ENCODE results near the gene PRKCH.
"Not testable (repeated sequence)": the region's sequence is repeated elsewhere in the genome, so short reads cannot be mapped to it uniquely, and the experiment has no call there.

The PRKCH gene

DNA sequence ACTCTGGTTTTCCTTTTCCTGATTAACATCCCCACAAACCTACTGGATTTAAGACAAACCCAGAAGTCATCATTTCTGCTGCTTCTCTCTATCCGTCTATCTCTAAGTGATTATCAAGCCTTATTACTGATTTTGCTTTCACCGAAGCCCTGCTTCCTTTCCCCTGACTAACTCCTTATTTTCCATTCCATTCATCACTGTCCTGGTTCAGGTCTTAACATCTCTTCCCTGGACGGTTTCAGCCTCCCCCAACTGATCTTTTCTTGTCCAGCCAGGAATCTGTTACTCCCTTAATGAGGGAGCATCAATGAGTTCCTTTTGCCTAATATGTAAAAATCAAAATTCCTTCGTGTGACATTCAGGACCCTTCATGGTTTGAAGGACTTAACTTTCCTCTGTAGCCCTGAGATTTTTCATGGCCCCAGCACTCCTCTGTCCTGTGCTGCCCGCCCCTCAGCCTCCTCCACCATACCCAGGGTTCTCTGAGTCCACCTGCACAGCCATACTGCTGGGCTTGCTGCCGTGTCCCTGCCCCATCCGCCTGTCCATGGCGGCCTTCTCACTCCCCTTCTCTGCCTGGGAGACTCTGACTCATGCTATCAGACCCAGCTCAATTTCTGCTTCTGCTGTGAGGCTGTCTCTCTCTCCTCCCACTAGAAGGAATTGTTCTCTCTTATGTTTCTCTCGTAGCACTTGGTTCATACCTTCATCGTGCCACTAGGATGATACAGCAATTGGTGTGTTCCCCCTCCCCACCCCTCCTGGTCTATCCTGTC, 206.1 kb downstream of the PRKCH start:
- no peak for DNase-seq (ENCODE audit: low read depth, low spot score)

DNA sequence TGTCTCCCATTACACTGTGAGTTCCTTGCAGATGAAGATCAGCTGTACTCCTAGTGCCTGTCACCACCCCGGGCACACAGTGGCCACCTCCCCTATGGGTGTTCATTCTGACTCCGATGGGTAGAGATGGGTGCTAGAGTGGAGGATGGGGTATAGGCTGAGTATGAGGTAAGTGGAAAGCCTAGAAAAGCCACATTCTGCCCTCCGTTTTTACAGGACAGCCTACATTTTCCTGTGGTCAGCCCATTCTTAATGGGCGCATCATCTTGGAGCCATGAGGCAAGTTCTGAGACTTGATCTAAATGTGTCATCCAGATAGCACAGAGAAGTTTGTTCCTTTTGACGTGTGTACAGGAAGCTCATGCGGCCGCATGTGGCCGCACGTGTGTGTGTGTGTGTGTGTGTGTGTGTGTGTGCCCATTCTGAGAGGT, 207.2 kb downstream of the PRKCH start:
- no peak for DNase-seq (ENCODE audit: low read depth, low spot score)

DNA sequence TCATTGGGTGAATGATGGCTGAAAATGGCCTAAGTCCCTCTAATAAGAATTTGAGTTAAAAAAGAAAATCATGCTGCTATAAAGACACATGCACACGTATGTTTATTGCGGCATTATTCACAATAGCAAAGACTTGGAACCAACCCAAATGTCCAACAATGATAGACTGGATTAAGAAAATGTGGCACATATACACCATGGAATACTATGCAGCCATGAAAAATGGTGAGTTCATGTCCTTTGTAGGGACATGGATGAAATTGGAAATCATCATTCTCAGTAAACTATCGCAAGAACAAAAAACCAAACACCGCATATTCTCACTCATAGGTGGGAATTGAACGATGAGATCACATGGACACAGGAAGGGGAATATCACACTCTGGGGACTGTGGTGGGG, 208.0 kb downstream of the PRKCH start:
- DNase-seq (ENCODE audit: low read depth, low spot score) = not testable (repeated sequence)

DNA sequence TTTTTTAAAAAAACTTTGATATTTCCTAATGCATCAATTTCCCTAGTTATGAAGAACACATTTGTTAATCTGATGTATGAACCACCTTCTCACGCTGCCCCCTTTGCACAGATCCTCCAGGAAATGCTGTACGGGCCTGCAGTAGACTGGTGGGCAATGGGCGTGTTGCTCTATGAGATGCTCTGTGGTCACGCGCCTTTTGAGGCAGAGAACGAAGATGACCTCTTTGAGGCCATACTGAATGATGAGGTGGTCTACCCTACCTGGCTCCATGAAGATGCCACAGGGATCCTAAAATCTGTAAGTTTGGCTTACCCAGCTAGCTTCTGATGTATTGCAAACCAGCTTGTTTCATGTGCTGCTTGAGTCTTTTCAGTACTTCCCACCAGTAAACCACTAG, 208.9 kb downstream of the PRKCH start:
- no peak for DNase-seq (ENCODE audit: low read depth, low spot score)

DNA sequence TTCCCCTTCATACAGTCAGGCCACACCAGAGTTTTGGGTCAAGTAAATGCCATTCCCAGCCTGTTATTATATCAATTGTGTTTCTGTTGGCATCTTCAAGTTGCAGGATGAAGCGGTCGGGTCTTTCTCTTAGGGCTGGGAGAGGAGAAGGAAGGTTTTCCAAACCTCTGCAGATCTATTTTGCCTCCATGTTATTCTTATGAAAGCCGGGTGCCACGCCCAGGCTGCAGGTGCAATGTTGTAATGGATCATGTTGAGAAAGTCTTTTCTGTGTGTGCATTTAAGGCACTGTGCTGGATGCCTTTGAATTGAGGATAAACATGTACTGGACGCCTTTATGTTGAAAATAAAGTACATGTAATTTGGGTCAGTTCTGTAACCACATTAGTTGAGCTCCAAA, 209.5 kb downstream of the PRKCH start:
- no peak for DNase-seq (ENCODE audit: low read depth, low spot score)

DNA sequence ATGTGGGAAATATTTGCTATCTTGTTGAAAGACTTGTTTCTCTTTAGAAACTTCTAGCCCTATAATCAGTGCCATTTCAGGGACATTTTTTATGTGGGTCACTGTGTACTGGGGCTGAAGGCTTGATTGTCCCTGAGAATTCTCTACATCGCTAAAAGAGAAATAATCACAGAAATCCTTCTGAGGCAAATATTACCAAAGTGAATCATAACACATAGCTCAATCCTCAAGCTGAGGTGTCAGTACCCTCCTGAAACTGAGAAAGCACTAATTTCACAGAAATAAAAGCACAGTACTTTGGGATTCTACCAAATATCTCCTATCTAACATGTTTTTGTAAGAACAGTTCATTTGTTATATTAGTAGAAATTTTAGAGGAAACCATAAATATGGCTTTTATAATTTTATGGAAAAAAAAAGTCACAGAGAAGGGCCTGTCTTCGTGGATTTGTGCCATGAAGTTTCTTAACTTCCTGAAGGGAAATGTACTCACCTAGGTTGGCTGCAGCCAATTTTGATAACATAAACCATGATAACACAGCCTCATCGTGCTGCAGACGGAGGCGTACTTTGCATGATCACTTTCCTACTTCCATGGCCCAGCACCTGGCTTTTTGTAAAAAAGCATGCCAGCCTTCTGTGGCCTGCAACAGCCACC, 210.2 kb downstream of the PRKCH start:
- DNase-seq (ENCODE audit: low read depth, low spot score) = no peak

DNA sequence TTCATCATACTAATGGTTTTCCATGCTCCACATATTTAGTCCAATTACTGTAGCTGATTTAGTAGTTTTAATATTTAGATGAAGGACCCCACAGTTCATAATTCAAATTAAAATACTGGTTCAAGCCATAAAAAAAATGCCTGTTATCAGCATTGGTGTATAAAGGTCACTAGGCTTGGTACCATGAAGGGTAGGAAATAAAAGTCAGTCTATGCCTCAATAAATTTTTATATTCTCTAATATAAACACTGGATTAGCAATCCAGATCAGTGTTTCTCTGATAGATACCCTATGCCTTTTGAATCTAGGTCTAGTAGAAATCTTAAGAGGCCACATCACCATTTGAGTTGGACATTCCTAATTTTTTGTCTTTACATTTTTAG, 210.7 kb downstream of the PRKCH start:
- no peak for DNase-seq (ENCODE audit: low read depth, low spot score)

DNA sequence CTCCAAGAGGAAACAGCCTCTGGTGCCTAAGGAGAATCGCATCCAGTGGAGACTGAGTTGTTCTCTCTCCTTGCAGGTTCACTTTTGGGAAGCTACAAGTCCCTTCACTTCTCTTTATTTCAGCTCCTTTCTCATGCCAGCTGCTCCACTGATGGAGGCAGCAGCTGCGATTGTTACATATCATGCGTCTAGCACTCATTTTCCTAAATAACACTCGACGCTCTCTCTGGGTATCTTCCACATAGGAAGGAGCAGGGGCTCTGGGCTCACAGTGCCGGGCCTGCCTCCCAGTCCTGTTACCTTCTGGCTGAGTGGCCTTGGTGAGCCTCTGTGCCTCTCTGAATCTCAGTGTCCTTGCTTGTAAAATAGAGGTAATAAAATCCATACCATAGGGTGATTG, 211.4 kb downstream of the PRKCH start:
- no peak for DNase-seq (ENCODE audit: low read depth, low spot score)

DNA sequence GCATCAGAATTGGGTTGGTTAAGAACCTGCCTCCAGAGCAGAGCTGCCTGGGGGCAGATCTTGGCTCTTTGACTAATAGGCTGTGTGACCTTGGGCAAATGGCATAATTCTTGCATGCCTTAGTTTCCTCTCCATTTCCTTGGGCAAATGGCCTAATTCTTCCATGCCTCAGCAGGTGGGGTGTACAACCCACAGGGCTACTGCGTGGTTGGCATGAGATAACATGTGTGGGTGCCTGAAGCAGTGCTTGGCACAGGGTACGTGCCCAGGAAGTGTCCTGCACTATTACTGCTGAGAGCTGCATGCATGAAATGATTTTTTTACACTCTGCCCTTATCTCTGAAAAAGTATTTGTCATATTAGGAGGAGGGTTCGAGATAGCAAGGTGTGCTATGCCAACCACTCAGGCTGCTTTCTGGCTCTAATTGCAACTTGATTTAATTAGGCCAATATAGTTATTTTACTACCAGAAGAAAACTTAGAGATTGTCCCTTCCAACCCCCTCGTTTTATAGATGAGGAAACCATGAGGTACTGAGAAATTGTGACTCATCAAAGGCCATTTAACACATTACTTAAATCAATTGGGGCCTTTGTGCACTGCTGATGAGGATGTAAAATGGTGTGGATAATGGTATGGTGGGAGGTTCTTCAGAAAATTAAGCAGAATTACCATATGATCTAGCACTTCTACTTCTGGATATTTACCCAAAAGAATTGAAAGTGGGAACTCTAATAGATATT, 212.3 kb downstream of the PRKCH start:
- DNase-seq (ENCODE audit: low read depth, low spot score) = no peak

DNA sequence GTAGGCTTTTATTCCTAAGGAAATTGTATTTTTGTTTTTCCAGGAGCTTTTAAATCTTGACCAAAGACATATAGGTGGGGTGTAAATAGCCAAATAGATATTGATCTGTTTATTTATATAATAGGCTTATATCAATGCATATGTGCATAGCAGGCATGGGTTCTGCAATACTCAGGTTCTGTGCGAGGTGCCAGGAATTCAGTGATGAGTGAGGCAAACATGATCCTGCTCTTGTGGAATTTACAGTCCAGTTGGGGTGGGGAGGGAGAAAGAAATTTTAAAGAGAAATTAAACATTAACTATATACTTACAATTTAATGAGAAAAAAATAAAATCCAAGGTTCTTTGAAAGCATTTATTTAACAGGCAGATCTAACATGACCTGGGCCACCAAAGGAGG, 213.7 kb downstream of the PRKCH start:
- DNase-seq (ENCODE audit: low read depth, low spot score) = no peak

DNA sequence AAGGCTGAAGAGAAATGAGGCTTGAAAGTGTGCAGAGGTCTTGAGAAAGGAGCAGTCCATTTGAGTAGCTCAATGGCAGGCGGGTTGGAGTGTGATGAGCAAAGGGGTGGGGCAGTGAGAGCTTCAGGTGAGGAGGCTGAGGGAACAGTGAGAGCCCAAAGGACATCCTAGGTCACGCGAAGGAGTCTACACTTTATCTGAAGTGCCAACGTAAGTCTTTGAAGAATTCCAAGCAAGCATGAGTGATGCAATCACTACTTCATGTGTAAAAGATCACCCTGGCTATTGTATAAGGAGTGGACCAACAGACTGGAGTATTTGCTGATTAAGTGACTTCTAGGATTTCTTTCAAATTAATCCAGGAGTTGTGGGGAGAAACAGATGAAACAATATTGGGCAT, 214.1 kb downstream of the PRKCH start:
- no peak for DNase-seq (ENCODE audit: low read depth, low spot score)

DNA sequence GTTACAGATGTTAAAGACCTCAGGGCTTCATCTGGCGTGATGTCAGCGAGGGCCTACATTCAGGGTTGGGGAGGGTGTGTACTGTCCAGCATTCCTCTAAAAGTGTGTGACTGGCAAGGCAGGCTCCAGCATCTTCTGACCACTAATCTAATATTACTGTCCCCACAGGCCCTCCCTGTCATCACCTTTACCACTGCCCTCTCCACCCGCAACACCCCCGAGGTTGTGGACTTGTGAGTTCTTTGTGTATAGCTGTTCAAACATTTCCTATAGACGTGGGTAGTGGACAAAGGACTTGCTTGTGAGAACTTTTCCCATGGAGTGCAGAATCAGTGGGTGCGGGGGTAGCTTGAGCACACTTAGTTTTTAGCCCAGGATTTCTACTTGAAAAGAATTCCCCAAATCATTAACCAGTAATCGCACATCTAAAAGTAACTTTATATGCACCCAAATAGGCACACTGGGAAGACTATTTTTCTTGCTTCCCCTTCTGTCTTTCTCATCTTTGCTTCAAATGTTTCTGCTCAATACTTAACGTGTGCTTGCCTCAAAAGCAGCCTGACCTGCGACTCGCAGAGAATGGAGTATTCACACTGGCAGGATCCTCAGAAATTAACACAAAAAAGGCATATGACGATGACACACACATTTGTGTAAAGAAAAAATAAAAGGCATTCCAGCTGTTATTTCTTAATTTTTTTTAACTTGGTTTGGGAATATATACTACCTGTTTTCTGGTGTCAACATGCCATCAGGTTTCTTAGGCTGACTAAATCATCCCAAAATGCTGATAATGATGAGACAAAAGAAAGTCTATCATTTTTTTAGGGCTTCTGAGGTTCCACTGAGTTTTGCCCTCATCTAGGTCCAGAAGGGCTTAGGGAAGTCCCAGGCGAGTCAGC, 215.5 kb downstream of the PRKCH start:
- DNase-seq (ENCODE audit: low read depth, low spot score) = no peak

DNA sequence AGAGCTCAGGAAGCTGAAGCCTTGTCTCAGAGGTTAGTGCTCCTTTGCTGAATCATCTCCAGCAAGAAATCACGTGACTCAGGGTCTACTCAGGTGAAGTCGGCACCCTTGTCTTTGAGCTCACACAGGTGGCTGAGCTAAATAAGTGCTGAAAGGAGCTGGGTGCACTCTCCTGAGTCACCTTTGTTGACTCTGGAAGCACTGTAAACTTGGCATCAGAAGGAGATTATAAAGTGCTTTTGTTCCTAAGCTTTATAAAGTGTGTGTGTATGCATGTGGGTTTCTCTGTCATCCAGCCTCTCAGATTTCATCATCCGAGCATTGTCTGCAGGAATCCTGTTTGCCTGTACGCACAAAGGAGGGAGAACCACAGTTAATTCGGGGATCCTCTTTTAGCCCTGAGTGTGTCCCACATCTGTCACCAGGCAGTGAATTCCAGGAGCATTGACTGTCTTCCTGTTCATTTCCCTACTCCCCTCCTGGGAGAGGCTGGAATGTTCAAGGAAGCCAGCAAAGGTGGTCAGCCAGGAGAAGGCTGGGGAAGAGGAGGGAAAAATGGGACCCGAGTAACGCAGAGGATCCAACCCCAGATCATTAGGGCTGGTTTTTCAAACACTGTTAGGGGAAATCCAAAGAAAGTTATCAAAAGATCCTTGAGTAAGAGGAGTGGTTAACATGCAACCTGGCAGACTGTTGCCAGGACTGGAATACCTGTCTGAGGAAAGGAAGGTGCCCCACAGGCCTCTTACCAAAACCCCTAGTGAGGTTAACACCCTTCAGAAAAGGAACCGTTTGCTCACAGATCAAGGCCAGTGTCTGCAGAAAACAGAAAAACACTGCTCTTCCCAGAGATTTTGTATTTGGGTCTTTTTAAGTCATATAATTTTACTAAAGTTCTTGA, 216.4 kb downstream of the PRKCH start:
- no peak for DNase-seq (ENCODE audit: low read depth, low spot score)

DNA sequence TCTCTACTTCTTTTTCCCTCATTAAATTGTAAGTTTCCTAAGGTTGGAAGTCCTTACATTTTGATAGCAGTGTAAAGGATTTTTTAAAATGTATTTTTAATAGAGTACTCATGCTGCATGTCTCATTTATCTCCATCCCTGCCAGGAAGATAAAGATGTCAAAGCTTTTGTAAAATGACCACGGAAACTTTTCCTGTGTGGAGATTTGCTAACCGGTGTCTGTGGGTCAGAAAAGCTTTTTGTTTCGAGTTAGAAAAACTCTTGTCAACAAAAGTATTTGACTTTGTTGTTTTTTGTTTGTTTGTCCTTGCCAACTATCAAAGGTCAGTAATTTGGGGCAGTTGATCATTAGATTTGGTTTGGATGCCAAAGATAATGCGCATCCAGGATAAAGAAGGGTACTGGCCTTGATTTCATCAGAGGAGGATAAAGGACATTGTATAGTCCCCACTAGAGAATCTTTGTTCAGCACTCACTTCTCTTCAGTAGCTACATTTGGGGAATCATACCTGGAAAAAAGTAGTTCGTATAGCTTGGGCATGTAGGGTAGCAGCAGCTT, 217.2 kb downstream of the PRKCH start:
- no peak for DNase-seq (ENCODE audit: low read depth, low spot score)

DNA sequence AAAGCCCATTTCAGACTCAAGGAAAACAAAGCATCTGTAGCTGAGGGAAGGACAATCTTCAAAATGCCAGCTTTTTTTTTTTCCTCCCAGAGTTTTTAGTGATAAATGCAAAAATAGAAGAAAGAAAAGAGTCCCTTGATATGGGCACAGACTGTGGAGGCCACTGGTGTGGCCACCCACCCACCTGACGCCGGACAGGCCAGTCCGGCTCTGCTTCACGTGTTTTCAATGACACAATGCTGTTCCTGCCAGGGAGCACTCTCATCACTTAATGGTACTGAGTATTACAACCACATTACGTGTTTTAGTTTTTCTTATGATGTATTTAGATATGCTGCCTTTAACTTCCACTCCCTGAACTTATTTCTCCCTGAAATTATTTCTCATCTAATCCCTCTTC, 218.3 kb downstream of the PRKCH start:
- DNase-seq (ENCODE audit: low read depth, low spot score) = no peak

DNA sequence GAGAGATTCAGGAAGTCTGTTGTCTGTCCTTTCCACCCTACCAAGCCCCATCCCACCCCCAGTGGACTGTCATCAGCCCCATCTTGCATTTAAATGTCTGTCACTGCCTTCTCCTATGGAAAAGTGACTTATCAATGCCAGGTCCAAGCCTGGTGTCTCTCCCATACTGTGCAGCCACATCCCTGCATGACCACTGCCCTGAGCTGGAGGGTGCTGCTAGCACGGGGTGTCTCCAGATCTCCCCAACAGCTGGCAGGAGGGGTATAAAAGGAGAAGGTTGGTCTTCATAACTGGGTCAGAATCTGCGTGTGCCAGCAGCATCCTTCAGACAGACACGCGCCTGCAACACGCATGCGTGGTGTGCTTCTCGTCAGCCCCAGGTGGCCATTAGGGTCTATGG, 219.6 kb downstream of the PRKCH start:
- no peak for DNase-seq (ENCODE audit: low read depth, low spot score)

DNA sequence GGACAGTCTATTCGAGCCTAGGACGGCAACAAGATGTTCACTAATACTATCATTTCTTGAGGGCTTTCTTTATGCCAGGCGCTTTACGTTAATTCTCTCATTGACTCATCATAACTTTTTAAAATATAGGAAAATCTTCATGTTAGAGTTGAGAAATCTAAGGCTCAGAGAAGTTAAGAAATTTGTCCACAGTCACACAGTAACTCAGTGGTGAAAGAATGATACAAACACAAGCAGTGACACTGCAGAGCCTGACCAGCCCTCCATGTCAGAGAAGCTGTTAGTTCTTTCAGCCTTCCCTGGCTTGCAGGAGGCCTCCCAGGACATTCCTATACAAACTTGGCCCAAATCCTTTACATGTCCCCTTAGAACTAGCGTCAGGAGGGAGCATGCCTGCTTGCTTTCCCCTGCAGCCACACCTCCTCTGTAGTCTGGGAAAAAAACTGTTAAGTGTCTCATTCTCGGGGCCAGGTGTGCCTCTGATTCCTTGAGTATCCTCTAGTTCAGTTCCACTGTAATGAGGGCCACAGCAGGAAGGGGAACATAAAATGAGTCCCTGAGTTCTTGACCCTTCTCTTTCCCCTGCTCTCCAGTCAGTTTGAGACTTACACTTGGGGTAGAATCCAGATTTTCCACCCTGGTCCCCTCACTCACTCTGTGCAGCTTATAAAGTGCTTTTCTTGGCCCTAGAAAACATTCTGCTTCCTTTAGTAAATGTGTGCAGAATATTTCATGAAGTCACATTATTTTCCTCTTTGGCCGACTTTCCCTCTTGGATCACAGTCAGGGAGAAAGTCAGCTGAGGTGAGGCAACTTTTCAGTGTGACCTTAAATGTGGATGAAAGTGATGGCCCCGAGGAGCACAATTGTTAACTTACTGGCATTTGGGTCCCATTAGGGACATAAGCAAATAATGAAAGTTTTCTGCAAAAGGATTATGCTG, 221.7 kb downstream of the PRKCH start:
- no peak for DNase-seq (ENCODE audit: low read depth, low spot score)

DNA sequence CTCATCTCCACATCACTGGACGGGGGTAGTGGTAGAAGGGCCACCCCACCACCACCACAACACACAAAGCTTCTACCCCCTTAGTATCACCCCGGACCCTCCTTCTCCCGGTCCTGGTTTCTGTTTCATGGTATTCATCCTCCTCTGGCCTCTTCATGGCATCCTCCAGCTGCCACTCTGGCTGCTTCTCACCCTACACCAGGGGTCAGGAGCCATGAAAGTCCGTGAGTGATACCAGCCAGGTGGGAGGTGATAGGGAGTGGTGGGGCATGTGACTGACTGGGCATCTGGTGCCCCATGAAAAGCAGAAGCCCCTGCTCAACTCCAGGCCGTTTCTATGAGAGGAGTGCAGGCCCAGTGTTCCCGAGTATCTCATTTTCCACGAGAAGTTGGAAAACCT, 222.6 kb downstream of the PRKCH start:
- no peak for DNase-seq (ENCODE audit: low read depth, low spot score)
